WTC11 (cell line): ENCODE data around the gene ASIC3.

ENCODE experiments used
- ARID4B ChIP-seq: sonication (generic); formaldehyde crosslinking; IDR thresholded peaks from 2 replicates; pipeline ENCODE4 v1.8.0; 2023; ENCODE audit warnings: missing genetic modification reagents, mild to moderate bottlenecking, borderline replicate concordance
- ATF2 ChIP-seq: sonication (generic); formaldehyde crosslinking; IDR thresholded peaks from 2 replicates; pipeline ENCODE4 v1.8.1; 2022; ENCODE audit warnings: low read depth, missing genetic modification reagents, borderline replicate concordance
- ELF4 ChIP-seq: sonication (generic); formaldehyde crosslinking; IDR thresholded peaks from 2 replicates; pipeline ENCODE4 v1.8.1; 2022; ENCODE audit warnings: low read depth, mild to moderate bottlenecking, moderate library complexity, missing genetic modification reagents
- JUN ChIP-seq: sonication (generic); formaldehyde crosslinking; IDR thresholded peaks from 2 replicates; pipeline ENCODE4 v1.8.0; 2023; ENCODE audit warnings: mild to moderate bottlenecking, missing genetic modification reagents
- MXD4 ChIP-seq: fragments of 250-450 bp; sonication (Bioruptor Pico); IDR thresholded peaks from 2 replicates; pipeline ENCODE4 v1.8.0; 2021; ENCODE audit warnings: mild to moderate bottlenecking, moderate library complexity, borderline replicate concordance
- ZNF671 ChIP-seq: fragments of 250-450 bp; sonication (Bioruptor Pico); IDR thresholded peaks from 2 replicates; pipeline ENCODE4 v1.8.0; 2021; ENCODE audit warnings: mild to moderate bottlenecking
- TF ChIP-seq, protein P1 (sequence below): sonication (generic); formaldehyde crosslinking; IDR thresholded peaks from 2 replicates; pipeline ENCODE4 v1.8.1; 2023; ENCODE audit warnings: mild to moderate bottlenecking, missing genetic modification reagents, moderate library complexity
- TF ChIP-seq, protein P2 (sequence below): sonication (generic); formaldehyde crosslinking; IDR thresholded peaks from 2 replicates; pipeline ENCODE4 v1.8.0; 2022; ENCODE audit warnings: mild to moderate bottlenecking, missing genetic modification reagents
- TF ChIP-seq, protein P3 (sequence below): fragments of 200-600 bp; IDR thresholded peaks from 2 replicates; pipeline ENCODE4 v1.8.0; 2022; ENCODE audit warnings: antibody characterized with exemption
- TF ChIP-seq, protein P4 (sequence below): sonication (generic); formaldehyde crosslinking; IDR thresholded peaks from 2 replicates; pipeline ENCODE4 v1.8.1; 2023; ENCODE audit warnings: mild to moderate bottlenecking, missing genetic modification reagents, borderline replicate concordance

- TF ChIP-seq ELF4 (CRISPR knock-in tag) (no peak), ATF2 (CRISPR knock-in tag) (no peak), ZNF671 (no peak), MXD4 (CRISPR knock-in tag) (no peak), ARID4B (CRISPR knock-in tag) (no peak), JUN (CRISPR knock-in tag) (no peak)
- TF ChIP-seq, protein P1, sequence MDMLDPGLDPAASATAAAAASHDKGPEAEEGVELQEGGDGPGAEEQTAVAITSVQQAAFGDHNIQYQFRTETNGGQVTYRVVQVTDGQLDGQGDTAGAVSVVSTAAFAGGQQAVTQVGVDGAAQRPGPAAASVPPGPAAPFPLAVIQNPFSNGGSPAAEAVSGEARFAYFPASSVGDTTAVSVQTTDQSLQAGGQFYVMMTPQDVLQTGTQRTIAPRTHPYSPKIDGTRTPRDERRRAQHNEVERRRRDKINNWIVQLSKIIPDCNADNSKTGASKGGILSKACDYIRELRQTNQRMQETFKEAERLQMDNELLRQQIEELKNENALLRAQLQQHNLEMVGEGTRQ (CRISPR knock-in tag), result no peak
- TF ChIP-seq, protein P2, sequence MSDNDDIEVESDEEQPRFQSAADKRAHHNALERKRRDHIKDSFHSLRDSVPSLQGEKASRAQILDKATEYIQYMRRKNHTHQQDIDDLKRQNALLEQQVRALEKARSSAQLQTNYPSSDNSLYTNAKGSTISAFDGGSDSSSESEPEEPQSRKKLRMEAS (CRISPR knock-in tag), result no peak
- TF ChIP-seq, protein P3, sequence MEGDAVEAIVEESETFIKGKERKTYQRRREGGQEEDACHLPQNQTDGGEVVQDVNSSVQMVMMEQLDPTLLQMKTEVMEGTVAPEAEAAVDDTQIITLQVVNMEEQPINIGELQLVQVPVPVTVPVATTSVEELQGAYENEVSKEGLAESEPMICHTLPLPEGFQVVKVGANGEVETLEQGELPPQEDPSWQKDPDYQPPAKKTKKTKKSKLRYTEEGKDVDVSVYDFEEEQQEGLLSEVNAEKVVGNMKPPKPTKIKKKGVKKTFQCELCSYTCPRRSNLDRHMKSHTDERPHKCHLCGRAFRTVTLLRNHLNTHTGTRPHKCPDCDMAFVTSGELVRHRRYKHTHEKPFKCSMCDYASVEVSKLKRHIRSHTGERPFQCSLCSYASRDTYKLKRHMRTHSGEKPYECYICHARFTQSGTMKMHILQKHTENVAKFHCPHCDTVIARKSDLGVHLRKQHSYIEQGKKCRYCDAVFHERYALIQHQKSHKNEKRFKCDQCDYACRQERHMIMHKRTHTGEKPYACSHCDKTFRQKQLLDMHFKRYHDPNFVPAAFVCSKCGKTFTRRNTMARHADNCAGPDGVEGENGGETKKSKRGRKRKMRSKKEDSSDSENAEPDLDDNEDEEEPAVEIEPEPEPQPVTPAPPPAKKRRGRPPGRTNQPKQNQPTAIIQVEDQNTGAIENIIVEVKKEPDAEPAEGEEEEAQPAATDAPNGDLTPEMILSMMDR, result no peak
- TF ChIP-seq, protein P4, sequence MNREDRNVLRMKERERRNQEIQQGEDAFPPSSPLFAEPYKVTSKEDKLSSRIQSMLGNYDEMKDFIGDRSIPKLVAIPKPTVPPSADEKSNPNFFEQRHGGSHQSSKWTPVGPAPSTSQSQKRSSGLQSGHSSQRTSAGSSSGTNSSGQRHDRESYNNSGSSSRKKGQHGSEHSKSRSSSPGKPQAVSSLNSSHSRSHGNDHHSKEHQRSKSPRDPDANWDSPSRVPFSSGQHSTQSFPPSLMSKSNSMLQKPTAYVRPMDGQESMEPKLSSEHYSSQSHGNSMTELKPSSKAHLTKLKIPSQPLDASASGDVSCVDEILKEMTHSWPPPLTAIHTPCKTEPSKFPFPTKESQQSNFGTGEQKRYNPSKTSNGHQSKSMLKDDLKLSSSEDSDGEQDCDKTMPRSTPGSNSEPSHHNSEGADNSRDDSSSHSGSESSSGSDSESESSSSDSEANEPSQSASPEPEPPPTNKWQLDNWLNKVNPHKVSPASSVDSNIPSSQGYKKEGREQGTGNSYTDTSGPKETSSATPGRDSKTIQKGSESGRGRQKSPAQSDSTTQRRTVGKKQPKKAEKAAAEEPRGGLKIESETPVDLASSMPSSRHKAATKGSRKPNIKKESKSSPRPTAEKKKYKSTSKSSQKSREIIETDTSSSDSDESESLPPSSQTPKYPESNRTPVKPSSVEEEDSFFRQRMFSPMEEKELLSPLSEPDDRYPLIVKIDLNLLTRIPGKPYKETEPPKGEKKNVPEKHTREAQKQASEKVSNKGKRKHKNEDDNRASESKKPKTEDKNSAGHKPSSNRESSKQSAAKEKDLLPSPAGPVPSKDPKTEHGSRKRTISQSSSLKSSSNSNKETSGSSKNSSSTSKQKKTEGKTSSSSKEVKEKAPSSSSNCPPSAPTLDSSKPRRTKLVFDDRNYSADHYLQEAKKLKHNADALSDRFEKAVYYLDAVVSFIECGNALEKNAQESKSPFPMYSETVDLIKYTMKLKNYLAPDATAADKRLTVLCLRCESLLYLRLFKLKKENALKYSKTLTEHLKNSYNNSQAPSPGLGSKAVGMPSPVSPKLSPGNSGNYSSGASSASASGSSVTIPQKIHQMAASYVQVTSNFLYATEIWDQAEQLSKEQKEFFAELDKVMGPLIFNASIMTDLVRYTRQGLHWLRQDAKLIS, result no peak
Measured at GRCh38 chr7:151000897-151001495, 47.3 kb upstream of the ASIC3 start.
